ENCODE data around the gene AIG1.
"Not testable (repeated sequence)": the region's sequence is repeated elsewhere in the genome, so short reads cannot be mapped to it uniquely, and the experiment has no call there.

AIG1 gene, protein sequence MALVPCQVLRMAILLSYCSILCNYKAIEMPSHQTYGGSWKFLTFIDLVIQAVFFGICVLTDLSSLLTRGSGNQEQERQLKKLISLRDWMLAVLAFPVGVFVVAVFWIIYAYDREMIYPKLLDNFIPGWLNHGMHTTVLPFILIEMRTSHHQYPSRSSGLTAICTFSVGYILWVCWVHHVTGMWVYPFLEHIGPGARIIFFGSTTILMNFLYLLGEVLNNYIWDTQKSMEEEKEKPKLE

DNA sequence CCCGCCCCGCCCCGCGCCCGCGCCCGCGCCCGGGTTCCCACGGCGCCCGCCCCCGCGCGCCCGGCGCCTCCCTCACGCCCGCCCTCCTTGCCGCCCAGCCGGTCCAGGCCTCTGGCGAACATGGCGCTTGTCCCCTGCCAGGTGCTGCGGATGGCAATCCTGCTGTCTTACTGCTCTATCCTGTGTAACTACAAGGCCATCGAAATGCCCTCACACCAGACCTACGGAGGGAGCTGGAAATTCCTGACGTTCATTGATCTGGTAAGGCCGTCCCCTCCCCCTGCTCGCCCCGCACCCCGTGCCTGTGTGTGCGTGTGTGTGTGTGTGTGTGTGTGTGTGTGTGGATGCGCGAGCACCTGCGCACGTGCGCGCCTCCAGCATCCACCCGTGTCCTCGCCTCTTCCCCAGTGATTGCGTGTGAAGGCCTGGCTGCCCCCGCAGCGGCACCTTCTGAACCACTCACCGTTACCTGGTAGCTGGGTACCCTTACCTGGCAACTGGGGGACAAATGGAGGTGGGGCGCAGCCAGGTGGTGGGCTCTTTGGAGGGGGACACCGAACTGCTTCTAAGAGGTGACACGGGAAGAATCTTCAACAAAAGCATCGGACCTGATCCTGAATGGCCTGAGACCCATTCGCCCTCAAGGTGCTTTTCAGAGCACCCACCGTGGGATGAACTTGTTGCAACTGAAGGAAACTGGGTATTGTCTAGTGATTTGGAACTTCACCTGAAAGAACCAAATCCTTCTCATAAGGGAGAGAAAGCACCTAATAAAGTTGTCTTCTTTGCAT is at the start of gene AIG1:
Gene AIG1, plus strand, starts transcription at position 84 of the 791 bp plus-strand sequence. Its CDS starts 37 bp downstream, at position 121.
- no peak for DNase-seq

DNA sequence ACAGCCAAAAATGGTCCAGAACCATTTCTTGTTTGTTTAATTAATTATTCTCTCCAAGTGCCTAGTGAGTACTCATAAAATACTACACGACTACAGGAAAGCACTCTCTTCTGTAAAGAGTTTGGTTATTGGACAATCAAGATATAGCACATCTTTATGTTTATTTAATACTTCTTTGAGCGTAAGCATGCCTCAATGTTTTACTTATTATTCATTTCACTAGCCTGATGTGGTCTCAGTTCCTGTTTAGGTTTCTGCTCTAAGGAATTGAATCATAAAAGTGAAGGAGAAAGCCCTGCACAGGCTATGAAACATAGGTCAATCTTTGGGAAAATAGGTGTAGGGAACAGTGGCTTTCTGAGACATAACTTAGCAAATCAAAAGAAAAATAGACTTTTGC is 45.9 kb upstream of the AIG1 start:
- no peak for DNase-seq

DNA sequence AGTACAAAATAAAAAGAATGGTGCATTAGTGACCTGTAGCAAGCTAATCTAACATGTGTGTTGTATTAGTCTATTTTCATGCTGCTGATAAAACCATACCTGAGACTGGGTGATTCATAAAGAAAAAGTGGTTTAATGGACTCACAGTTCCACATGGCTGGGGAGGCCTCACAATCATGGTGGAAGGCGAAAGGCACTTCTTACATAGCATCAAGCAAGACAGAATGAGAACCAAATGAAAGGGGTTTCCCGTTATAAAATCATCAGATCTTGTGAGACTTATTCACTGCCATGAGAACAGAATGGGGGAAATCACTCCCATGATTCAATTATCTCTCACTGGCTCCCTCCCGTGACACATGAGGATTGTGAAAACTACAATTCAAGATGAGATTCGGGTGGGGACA is 45.4 kb upstream of the AIG1 start:
- no peak for DNase-seq

DNA sequence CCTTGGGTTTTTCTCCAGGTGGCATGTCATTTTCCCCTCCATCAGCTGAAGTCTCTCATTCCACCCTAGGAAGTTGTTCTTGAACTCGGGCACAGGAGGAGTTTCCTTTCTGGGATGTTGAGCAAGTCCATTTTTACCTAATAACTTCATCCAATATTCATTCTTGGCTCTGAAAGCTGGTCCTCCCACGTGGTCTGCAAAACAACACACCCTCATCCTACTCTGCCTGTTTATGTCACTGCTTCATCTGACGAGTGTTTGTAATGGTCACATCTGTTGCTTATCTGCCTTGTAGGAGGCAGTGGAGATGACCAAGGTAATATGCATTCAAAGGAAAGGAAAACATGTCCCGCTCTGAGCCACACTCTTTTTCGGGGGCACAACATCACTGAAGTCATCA is 41.7 kb upstream of the AIG1 start:
- no peak for DNase-seq

DNA sequence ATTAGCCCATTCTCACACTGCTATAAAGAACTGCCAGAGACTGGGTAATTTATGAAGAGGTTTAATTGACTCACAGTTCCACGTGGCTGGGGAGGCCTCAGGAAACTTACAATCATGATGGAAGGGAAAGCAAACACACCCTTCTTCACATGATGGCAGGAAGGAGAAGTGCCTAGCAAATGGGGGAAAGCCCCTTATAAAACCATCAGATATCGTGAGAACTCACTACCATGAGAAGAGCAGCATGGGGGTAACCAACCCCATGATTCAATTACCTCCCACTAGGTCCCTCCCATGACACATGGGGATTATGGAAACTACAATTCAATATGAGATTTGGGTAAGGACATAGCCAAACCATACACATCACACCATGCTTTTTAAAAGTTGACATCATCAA is 39.8 kb upstream of the AIG1 start:
- DNase-seq = not testable (repeated sequence)

DNA sequence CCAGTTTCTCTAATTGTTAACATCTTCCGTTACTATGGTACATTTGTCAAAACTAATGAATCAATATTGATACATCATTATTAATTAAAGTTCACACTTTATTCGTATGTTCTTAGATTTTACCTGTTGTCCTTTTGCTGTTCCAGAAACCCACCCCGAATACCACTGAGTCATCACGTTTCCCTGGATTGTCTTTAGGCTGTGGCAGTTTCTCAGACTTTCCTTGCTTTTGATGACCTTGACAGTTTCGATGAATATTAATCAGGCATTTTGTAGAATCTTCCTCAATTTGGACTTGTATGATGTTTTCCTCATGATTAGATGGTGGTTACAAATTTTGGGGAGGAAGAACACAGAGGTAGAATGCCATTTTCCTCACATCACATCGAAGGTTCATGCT is 39.1 kb upstream of the AIG1 start:
- no peak for DNase-seq

DNA sequence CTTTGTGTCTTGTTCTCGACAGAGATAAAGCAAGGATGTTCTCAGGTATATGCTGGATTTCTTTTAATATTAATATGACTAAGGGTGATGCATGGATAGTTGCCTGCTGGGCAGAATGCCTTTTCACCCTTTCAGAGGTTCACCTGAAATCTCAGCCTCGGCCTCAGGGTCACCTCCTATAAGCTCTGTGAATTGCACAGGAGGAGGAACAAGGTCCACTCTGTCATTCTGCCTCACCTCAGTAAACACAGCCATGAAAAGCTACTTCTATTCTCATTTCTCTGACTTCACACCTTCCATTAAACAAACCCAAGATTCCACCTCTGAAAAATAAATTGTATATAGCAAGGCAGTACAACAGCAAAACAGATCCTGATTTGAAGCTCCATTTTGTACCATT is 38.1 kb upstream of the AIG1 start:
- DNase-seq = no peak

DNA sequence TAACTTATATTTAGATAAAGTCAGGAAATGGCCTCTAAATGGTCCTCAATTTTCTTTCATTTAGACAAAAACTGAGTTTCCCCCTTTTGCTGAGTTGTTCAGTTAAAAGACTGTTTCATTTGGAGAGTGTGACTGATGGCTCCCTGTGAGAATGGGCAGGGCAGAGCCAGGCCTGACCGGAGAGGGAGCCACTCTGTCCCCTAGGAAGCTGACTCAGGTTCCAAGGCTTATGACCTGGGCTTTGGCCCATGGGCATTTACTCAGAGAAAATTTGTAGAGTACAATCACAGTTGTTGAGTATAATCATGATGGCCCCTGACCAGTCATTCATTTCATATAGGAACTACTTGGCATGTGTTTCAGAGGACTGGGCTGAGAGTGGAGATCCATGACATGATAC is 37.0 kb upstream of the AIG1 start:
- DNase-seq = no peak

DNA sequence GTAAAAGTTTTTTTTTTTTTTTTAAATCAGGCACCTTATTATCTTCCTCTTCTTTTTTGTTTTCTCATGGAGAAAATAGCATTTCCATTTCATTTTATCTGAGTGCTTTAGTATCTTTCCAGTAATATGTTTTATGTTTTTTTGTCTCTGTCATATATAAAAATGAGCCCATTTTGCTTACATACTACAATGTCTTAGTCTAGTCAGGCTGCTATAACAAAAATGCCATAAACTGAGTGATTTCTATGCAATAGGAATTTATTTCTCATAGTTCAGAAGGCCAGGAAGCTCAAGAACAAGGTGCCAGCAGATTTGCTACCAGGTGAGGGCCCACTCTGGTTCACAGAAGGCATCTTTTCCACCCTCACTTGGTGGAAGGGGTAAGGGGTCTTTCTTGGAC is 35.7 kb upstream of the AIG1 start:
- no peak for DNase-seq

DNA sequence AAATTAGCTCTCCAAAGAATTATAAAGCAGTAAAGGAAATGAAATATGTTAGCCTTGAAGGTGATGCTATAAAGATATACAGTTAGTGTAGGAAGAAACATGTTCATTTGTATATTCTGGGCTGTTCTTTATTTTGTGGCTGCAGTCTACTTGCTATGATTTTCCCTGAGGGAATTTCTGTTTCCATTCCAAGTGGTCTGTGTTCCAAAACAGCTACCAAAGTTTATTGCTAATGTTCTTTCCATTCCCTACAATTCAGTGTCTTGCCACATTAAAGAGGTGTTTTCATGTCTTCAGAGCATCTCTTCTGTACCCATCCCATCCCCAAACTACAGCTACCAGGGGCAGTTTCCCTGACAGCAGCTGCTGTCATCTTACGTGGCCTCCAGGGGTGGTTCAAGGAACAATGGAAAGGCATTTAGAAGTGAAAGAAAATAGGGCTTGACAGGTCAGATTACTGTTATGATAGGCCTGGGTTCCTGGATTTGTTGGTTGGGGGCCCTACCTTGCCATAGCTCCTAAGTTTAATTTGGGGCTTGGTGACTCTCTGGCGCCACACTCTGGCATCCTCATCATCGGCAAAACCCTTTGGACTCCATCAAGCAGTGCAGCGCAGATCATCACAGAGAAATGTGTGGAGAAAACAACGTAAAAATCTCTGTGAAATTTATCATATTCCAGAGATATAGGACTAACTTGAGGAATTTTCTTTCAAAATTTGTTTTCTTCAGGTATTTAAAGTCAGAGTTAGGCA is 33.8 kb upstream of the AIG1 start:
- DNase-seq = no peak

DNA sequence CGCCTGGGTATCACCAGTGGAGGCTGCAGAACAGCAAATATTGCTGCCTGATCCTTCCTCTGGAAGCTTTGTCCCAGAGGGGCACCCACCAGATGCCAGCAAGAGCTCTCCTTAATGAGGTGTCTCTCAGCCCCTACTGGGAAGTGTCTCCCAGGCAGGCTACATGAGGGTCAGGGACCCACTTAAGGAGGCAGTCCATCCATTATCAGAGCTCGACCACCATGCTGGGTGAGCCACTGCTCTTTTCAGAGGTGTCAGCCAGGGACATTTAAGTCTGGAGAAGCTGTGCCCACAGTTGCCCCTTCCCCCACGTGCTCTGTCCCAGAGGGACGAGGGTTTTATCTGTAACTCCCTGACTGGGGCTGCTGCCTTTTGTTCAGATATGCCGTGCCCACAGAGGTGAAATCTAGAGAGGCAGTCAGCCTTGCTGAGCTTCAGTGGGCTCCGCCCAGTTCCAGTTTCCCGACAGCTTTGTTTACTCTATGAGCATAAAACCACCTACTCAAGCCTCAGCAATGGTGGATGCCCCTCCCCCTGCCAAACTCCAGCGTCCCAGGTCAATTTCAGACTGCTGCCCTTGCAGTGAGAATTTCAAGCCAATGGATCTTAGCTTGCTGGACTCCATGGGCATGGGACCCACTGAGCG is 25.9 kb upstream of the AIG1 start:
- DNase-seq = no peak

DNA sequence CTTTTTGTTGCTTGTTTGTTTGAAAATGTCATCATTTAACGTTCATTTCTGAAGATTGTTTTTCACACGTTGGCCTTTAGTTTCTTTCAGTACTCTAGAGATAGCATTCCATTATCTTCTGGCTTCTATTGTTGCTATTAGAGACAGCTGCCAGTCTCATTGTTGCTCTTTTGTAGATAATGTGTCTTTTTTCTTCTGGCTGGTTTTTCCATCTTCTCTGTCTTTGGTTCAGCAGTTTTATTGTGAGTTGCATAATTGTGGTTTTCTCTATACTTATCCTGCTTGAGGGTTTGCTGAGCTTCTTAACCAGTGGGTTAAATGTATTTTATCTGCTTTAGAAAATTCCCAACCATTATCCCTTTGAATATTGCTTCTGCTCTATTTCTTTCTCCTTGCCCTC is 23.2 kb upstream of the AIG1 start:
- no peak for DNase-seq

DNA sequence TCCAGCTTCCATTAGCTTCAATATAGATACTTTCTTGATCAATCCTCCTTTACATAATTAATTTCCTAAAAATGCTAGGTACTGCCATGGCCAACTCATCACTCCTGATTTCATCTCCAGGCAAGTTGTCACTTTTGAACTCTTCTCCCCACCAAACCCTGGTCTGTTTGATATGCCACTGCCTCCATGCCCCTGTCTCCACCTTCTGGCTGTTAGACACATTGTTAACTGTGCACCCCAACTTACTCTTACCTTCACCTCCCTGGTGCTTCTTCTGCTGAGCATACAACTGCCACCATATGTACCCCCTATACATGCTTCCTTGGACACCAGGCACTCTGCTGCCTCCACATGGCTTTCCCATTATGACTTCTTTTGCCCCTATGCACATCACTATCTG is 21.9 kb upstream of the AIG1 start:
- DNase-seq = no peak

DNA sequence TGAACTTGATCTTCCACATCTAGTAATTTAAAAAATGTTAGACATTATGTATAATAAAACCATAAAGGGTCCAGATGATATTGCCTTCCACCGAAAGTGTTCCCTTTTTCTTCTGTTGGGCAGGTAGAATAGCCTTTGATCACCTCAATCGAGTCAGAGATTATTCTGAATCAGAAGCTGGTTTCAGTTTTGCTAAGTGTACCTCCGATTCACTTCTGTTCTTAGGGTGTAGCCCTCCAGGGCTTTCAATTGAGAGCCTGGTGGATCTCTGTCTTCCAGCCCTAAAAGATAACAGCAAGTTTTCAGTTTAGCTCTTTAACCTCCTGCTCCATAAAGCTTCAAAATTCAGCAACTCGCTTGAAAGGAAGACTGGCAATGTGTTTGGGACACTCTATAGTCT is 21.1 kb upstream of the AIG1 start:
- DNase-seq = no peak

DNA sequence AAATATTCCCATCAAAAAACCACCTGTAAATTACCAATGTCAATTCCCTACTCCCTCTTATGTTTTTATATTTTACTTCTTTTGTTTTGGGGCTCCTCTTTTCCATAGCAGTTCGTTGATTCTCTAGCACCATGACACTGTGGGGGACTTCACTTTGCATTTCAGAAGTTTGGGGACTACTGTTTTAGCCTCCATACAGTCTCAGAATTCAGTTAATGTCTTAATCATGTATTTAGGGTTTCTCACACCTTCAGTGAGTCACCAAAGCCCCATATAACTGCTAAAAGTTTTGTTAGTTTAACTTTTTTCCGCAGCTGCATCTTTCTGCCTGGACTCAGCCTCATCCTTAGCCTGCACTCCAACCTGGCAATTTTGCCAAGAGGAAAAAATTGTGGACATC is 20.7 kb upstream of the AIG1 start:
- no peak for DNase-seq

DNA sequence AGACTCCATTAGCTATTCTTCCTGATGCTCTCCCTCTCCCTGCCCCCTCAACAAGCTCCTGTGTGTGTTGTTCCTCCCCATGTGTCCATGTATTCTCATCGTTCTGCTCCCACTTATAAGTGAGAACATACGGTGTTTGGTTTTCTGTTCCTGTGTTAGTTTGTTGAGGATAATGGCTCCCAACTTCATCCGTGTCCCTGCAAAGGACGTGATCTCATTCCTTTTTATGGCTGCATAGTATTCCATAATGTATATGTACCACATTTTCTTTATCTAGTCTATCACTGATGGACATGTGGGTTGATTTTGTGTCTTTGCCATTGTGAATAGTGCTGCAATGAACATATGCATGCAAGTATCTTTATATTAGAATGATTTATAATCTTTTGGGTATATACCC is 16.3 kb upstream of the AIG1 start:
- DNase-seq = not testable (repeated sequence)

DNA sequence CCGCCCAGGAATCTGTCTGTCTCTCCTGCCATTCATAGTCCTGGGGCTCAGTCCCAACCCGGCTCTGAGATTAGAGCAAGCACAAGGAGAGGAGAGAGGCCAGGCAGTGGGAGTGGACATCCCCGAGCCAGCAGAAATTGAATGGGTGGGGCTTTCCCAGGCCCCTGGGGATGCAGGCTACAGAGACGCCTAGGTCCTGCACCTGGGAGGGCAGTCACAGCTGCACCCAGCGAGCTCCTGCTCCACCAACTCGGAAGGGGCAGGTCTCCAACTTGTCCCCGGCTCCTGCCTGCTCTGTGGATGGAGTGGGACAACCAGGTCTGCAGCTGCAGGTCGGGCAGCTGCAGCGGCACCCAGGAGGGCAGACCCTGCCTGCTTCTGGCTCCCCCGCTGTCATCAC is 11.1 kb upstream of the AIG1 start:
- no peak for DNase-seq

DNA sequence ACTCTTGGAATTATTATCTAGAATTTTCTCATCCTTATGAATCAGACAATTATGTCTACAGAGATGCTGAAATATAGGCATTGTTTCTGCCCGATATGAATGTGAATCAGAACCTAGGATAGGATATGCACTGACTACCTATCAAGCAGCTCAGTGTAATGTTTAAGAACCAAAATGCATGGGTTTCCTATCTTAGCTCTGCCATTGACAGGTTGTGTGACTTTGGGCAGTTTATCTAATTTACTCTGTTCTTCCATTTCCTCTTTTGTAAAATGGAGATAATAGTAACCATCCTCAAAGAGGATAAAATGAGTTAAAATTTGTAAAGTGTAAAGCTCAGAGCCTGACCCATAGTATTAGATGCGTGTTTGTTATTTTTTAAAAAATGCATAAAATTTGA is 10.2 kb upstream of the AIG1 start:
- DNase-seq = no peak

DNA sequence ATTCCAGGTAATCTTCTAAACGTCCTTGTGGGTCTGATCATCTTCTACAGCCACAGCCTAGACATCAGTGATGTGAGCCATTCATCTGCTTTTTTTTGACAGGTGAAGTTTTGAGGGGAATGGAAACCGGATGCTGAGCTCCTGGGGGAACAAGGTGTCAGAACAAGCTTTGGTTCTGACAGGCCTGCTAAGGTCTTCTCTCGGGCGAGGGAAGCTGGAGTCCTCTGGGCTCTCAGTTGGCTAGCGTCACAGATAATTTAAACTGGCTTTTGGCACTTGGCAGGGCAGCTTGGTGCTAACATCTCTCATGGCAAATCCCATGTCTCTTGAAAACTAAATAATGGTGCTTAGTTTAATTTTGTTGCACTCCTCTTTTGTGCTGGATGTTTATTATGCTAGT is 8.4 kb upstream of the AIG1 start:
- no peak for DNase-seq

DNA sequence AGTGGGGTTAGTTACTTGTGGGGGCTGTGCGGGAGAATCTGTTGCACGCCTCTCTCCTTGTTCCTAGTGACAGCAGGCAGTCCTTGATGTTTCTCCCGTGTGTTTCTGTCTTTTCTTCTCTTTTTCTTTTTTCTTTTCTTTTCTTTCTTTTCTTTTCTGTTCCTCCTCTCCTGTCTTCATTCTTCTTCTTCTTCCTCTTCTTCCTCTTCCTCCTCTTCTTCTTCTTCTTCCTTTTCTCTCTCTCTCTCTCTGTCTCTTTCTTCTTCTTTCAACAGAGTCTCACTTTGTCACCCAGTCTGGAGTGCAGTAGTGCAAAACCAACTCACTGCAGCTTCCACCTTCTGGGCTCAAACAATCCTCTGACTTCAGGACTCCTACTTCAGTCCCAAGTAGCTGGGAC is 6.8 kb upstream of the AIG1 start:
- DNase-seq = no peak

DNA sequence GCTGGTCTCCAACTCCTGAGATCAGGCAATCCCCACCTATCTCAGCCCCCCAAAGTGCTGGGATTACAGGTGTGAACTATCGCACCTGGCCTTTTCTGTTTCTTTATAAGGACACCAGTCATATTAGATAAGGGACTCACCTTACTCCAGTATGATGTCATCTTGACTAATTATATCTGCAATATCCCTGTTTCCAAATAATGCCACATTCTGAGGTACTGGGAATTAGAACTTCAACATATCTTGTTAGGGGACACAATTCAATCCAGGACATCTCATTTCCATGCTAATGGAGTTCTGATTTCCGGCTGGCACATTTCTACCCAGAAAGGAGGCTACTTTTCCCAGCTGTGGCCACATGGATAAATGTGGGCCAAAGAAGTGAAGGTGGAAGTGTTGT is 6.4 kb upstream of the AIG1 start:
- DNase-seq = no peak

DNA sequence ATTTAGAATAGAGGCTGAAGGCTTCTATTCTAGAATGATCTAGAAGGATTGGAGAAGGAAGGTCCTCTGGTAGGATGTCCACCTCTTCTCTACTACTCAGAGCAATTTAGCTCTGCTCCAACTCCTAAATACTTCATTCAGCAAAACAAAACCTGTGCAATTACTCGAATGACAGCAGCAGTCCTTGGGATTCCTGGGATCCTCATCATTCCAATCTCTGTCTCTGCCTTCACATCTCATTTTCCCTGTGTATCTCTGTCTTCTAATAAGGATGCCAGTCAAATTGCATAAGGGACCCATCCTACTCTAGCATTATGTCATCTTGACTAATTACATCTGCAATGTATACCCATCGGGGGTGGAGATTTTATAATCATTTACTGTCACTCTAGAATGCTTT is 5.5 kb upstream of the AIG1 start:
- no peak for DNase-seq

DNA sequence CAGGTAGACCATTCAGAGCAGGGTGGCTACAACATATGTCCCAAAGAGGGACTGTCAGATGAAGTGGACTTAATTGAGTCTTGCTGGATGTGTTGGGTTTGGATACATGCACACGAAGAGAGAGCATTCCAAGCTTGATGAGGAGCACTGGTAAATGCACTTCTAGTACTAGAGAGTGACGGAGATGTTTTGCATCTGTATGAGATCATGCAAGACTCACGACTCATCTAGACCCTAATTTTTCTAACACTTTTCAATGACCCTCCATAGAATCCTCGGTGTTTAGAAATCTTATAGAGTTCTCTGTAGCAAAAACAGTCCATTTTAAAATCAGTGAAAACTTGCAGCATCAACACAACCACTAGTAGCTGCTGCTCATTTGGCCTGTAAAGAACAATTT is 4.8 kb upstream of the AIG1 start:
- DNase-seq = no peak

DNA sequence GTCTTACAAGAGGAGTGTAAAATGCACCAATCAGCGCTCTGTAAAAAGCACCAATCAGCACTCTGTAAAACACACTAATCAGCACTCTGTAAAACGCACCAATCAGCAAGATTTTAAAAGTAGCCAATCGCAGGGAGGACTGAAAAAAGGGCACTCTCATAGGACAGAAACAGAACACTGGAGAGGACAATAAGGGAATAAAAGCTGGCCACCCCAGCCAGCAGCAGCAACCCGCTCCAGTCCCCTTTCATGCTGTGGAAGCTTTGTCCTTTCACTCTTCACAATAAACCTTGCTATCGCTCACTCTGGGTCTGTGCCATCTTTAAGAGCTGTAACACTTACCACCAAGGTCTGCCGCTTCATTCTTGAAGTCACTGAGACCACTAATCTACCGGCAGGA is 1.7 kb upstream of the AIG1 start:
- no peak for DNase-seq
